Ovary (tissue), 9 donors: ENCODE data around the gene KIF5B. TPM values are rescaled to one million over a fixed set of nuclear protein-coding genes. Genes with fewer than 3 reads are reported as not detected.

ENCODE experiments used
- DNase-seq, 5 donors: peaks; one replicate each; pipeline ENCODE4 v3.0.0-alpha.2; 2019 to 2020
- H3K27ac ChIP-seq, 2 donors: fragments of 200-600 bp; one replicate each; pipeline versions ENCODE4 v1.5.1 to v1.8.0; 2019 to 2022
- H3K27me3 ChIP-seq: fragments of 200-600 bp; one replicate; pipeline ENCODE4 v1.8.0; 2022
- H3K36me3 ChIP-seq: fragments of 200-600 bp; sonication (generic); one replicate; pipeline ENCODE4 v1.5.1; 2019
- H3K4me1 ChIP-seq: one replicate; pipeline ENCODE4 v1.8.1; 2013; ENCODE audit warnings: mild to moderate bottlenecking, moderate library complexity; ENCODE audit not compliant: insufficient read depth
- H3K4me3 ChIP-seq: fragments of 200-600 bp; sonication (generic); one replicate; pipeline ENCODE4 v1.5.1; 2017
- H3K9me3 ChIP-seq, 2 donors: fragments of 200-600 bp in 1 of 2; sonication (generic) in 1 of 2; one replicate each; pipeline versions ENCODE4 v1.5.1 to v1.8.1; 2013 to 2019; ENCODE audit warnings: mild to moderate bottlenecking in 1 of 2, moderate library complexity in 1 of 2
- EP300 ChIP-seq: sonication (generic); formaldehyde crosslinking; IDR thresholded peaks from one replicate; pipeline ENCODE4 v1.6.1; 2017; ENCODE audit warnings: antibody characterized with exemption
- POLR2A ChIP-seq: fragments of 450-650 bp; IDR thresholded peaks from one replicate; pipeline ENCODE4 v1.6.1; 2017; ENCODE audit warnings: antibody characterized with exemption, mild to moderate bottlenecking, moderate library complexity
- WGBS, 3 donors: extraction: QIAGEN DNeasy Blood & Tissue Kit in 1 of 3; methylation state at CpG; one replicate each; pipeline versions ENCODE4 v1.1.5 to v1.1.7; 2013 to 2017; 5-methylcytosine and 5-hydroxymethylcytosine counted together
- intact Hi-C, 4 donors: fragments of 100-400 bp; cut with DNase I; formaldehyde crosslinking; loops; one replicate each; pipeline versions ENCODE4 v1.11.0 to v1.15.1; 2022 to 2023
- polyA plus RNA-seq, 2 donors: library from polyadenylated mRNA; stranded (reverse); fragments of 200-250 nt in 1 of 2; fragments of 350-450 nt in 1 of 2; fragmentation: Illumina TruSeq in 1 of 2; extraction: RNeasy Lipid Tissue Mini Kit (QIAGEN cat#74804) in 1 of 2; gene quantifications; one replicate each; pipeline ENCODE4 v1.2.3, GENCODE V29; 2013 to 2014
- total RNA-seq, 7 donors: library from RNA; depleted of rRNA in 2 of 7; stranded (reverse); fragments of >200 nt in 2 of 7; fragmentation: NEBNext Ultra II Directional in 3 of 7; extraction: Animal tissue kit (Norgen Biotek cat#: 25700) in 3 of 7; gene quantifications; one replicate each; pipeline versions ENCODE4 v1.1.0 to v1.2.4, GENCODE V29; 2016 to 2023
- TF ChIP-seq, protein P1 (sequence below), 3 donors: fragments of 450-650 bp in 2 of 3; fragments of 200-600 bp in 1 of 3; IDR thresholded peaks; one replicate each; pipeline versions ENCODE4 v1.5.1 to v1.8.0; 2016 to 2022; ENCODE audit warnings: antibody characterized with exemption in 3 of 3, mild to moderate bottlenecking in 1 of 3
- donor health status: DM: no; HTN: no; CAD: no; lungs with moderate emphysema.
- donor health status: DM: no; HTN: no; CAD: no.
- donor health status: Bipolar disorder and iron deficiency.
- donor health status: DM: yes; HTN: yes; CAD: no.
- donor health status: DM: no; HTN: no; CAD: no.
- donor health status: DM: yes; HTN: yes; CAD: no.

The KIF5B gene
- total and polyA plus RNA-seq, 9 donors = 29.0 to 95.8 (median 62.3) TPM

DNA sequence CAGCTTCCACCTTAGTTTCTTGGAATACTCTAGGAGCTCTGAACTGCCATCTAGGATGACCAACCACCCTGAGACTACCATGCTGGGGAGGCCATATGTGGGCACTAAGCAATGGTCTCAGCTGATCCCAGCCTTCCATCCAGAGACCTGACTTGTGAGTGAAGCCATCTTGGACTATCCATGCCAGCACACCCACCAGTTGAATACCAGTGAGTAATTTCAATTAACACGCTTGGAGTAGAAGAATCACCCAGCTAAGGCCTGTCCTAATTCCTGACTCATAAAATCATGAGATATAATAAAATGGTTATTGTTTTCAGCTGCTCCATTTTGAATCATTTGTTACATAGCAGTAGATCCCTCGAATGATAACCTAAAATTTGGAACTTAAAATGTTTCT, 5.2 kb upstream of the KIF5B start:
- Histone ChIP-seq H3K36me3 (no peaks in the 10 kb centered on the region), H3K27ac (no peak overlapping the region), H3K4me3 (no peak overlapping the region), H3K4me1 (peaks cover 2% of the 10 kb centered on the region), H3K9me3 (no peaks in the 10 kb centered on the region), H3K27me3 (no peaks in the 10 kb centered on the region)
- TF ChIP-seq POLR2A = no peak
- TF ChIP-seq, protein P1, sequence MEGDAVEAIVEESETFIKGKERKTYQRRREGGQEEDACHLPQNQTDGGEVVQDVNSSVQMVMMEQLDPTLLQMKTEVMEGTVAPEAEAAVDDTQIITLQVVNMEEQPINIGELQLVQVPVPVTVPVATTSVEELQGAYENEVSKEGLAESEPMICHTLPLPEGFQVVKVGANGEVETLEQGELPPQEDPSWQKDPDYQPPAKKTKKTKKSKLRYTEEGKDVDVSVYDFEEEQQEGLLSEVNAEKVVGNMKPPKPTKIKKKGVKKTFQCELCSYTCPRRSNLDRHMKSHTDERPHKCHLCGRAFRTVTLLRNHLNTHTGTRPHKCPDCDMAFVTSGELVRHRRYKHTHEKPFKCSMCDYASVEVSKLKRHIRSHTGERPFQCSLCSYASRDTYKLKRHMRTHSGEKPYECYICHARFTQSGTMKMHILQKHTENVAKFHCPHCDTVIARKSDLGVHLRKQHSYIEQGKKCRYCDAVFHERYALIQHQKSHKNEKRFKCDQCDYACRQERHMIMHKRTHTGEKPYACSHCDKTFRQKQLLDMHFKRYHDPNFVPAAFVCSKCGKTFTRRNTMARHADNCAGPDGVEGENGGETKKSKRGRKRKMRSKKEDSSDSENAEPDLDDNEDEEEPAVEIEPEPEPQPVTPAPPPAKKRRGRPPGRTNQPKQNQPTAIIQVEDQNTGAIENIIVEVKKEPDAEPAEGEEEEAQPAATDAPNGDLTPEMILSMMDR (IDR thresholded peaks at IDR 0.05) = no peak
- TF ChIP-seq EP300 = no peak
- DNase-seq = no peak
- 92 to 96% (median 95%) methylated on average over 2 of the region's 2 CpGs for WGBS, 3 donors
- intact Hi-C loops = no loop called here

DNA sequence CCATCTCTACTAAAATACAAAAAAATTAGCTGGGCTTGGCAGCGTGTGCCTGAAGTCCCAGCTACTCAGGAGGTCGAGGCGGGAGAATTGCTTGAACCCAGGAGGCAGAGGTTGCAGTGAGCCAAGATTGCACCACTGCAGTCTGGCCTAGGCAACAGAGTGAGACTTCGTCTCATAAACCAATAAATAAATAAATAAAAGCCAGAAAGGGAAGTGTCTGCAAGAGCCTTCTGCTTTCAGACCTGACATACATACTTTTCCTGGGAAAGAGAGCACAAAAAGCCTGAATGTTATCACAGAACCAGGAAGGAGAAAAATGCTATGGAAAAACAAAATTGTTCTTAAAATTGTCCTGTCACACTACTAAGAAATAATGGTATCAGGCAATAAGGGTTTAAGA, 4.1 kb upstream of the KIF5B start:
- WGBS, 3 donors = 76 to 90% (median 85%) methylated on average over 4 of the region's 4 CpGs
- Histone ChIP-seq H3K27ac (no peak overlapping the region), H3K27me3 (no peaks in the 10 kb centered on the region), H3K4me3 (no peak overlapping the region), H3K9me3 (no peaks in the 10 kb centered on the region), H3K36me3 (no peaks in the 10 kb centered on the region), H3K4me1 (peaks cover 2% of the 10 kb centered on the region)
- TF ChIP-seq EP300 (no peak), POLR2A (no peak)
- TF ChIP-seq, protein P1 (IDR thresholded peaks at IDR 0.05) = no peak
- intact Hi-C loops = no loop called here
- DNase-seq = no peak

DNA sequence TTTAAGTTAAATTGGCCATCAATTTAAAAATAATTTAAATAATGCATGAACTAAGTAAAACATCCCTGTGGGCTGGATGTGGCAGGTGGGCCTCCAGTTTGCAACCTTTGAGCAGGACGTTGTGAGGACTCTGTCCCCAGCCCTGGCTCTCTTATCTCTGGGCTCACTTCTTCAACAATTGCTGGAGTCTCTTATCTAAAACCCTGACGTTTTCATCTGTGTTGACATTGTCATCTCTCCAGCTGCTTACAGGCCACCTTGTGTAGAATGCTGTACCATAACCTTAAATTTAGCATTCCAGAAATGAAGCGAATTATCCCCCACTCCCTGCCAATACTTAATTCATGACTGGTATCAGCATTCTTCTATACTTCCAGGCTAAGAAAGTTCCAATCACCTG, 3.2 kb upstream of the KIF5B start:
- TF ChIP-seq POLR2A = no peak
- no peak for TF ChIP-seq EP300
- TF ChIP-seq, protein P1 (IDR thresholded peaks at IDR 0.05) = no peak
- Histone ChIP-seq H3K36me3 (no peaks in the 10 kb centered on the region), H3K4me1 (peaks cover 2% of the 10 kb centered on the region), H3K27me3 (no peaks in the 10 kb centered on the region), H3K9me3 (no peaks in the 10 kb centered on the region), H3K4me3 (no peak overlapping the region), H3K27ac (no peak overlapping the region)
- no peak for DNase-seq
- WGBS, 3 donors = 69 to 71% (median 70%) methylated on average over 3 of the region's 3 CpGs
- intact Hi-C loops = loop anchor here in 1 of 4 donors (10.0 kb wide), 1 partner anchor 285 kb away; the partner anchor contains the start of gene EPC1

DNA sequence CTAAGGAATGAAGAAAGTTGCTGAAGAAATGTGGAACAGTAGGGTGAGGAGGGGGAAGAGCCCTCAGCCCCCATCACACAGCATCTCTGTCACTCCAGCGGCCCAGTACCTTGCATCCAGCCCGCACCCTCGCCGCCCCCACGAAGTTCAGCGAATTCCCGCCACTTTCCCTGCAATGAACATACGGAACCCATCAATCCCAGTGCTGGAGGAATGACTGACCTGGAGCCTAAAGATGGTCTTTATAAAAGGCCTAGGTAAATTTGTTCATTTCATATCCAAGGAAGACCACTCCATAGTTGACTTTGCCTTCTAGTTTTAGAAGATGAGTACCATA, 779 bp upstream of the KIF5B start:
- Histone ChIP-seq H3K4me1 (peaks cover 5% of the 10 kb centered on the region), H3K27me3 (no peaks in the 10 kb centered on the region), H3K4me3 (peak overlapping the region; percentile 97), H3K27ac (peak overlapping the region in 1 of 2 donors; percentile 97), H3K36me3 (no peaks in the 10 kb centered on the region), H3K9me3 (no peaks in the 10 kb centered on the region)
- TF ChIP-seq, protein P1 (IDR thresholded peaks at IDR 0.05) = no peak
- no peak for TF ChIP-seq EP300
- no peak for TF ChIP-seq POLR2A
- WGBS, 3 donors = 39 to 49% (median 41%) methylated on average over 8 of the region's 8 CpGs
- DNase-seq = peak in 1 of 5 donors; percentile 32
- intact Hi-C loops = loop anchor here in 1 of 4 donors (10.0 kb wide), 1 partner anchor 288 kb away; the partner anchor contains the start of gene EPC1
